Hematopoietic multipotent progenitor cell treated with erythropoietin and hydrocortisone succinate and interleukin-3 and kit ligand, for 17 days (in vitro differentiated cells): ENCODE data around the gene HOMER1.

Source experiments
- DNase-seq: peaks from one replicate; pipeline ENCODE4 v3.0.0-alpha.2; 2015; ENCODE audit warnings: low spot score

Gene HOMER1

GRCh38 chr5:79488775-79489174 lies 25.2 kb downstream of the HOMER1 start:
- no peak for DNase-seq

GRCh38 chr5:79488058-79488457 lies 25.9 kb downstream of the HOMER1 start:
- no peak for DNase-seq

- DNase-seq, result no peak
Measured at GRCh38 chr5:79487251-79487650, 26.7 kb downstream of the HOMER1 start.

- no peak for DNase-seq
Measured at GRCh38 chr5:79486116-79486515, 27.8 kb downstream of the HOMER1 start.

GRCh38 chr5:79484731-79485130 lies 29.2 kb downstream of the HOMER1 start:
- DNase-seq, result no peak

- no peak for DNase-seq
Measured at GRCh38 chr5:79481574-79481973, 32.4 kb downstream of the HOMER1 start.

- DNase-seq, result no peak
Measured at GRCh38 chr5:79480991-79481390, 32.9 kb downstream of the HOMER1 start.

- DNase-seq, result no peak
Measured at GRCh38 chr5:79475152-79475466, 38.8 kb downstream of the HOMER1 start.

- DNase-seq, result no peak
Measured at GRCh38 chr5:79474367-79475151, 39.4 kb downstream of the HOMER1 start.

- no peak for DNase-seq
Measured at GRCh38 chr5:79471556-79471955, 42.4 kb downstream of the HOMER1 start.

GRCh38 chr5:79464695-79465332 lies 49.1 kb downstream of the HOMER1 start:
- peak; percentile 23 for DNase-seq

GRCh38 chr5:79464278-79464677 lies 49.7 kb downstream of the HOMER1 start:
- no peak for DNase-seq

GRCh38 chr5:79459626-79460025 lies 54.3 kb downstream of the HOMER1 start:
- DNase-seq, result no peak

- no peak for DNase-seq
Measured at GRCh38 chr5:79456890-79457583, 56.9 kb downstream of the HOMER1 start.

GRCh38 chr5:79456400-79456799 lies 57.5 kb downstream of the HOMER1 start:
- DNase-seq, result no peak

- DNase-seq, result no peak
Measured at GRCh38 chr5:79454043-79454442, 59.9 kb downstream of the HOMER1 start.

GRCh38 chr5:79448336-79448735 lies 65.6 kb downstream of the HOMER1 start:
- DNase-seq, result no peak

- no peak for DNase-seq
Measured at GRCh38 chr5:79436821-79437220, 77.1 kb downstream of the HOMER1 start.

- no peak for DNase-seq
Measured at GRCh38 chr5:79436224-79436623, 77.7 kb downstream of the HOMER1 start.

- DNase-seq, result no peak
Measured at GRCh38 chr5:79430196-79430595, 83.7 kb downstream of the HOMER1 start.

- no peak for DNase-seq
Measured at GRCh38 chr5:79423296-79423695, 90.6 kb downstream of the HOMER1 start.

GRCh38 chr5:79420248-79420647 lies 93.7 kb downstream of the HOMER1 start:
- no peak for DNase-seq

- no peak for DNase-seq
Measured at GRCh38 chr5:79418276-79418675, 95.7 kb downstream of the HOMER1 start.
